LoVo (cell line): Measurements from ENCODE around the gene FBXL13.
"Not testable (repeated sequence)": the region's sequence is repeated elsewhere in the genome, so short reads cannot be mapped to it uniquely, and the experiment has no call there.

Experiments used
- DNase-seq: peaks from one replicate; pipeline ENCODE4 v3.0.0-alpha.2; 2016; ENCODE audit warnings: low spot score

FBXL13 gene

DNA sequence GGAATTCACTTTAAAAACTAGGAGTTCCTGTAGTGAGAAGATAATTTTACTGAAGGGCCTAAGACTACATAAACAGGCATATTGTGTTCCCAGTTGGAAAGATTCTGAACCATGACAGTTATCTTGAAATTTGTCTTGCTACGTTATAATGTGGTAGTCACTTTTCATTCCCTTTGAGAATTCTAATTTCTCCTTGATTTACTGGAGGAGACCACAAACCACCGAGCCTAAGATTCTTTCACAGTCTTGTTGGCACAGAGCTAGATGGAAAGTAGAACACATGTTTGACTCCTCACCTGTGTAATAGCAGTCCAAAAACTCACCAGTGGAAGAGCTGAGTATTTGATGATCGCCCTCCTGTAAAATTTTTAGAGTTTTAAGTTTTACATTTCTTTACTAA lies 5.2 kb upstream of the FBXL13 start:
- no peak for DNase-seq

GRCh38 chr7:103078226-103078625 lies 3.6 kb upstream of the FBXL13 start:
- not testable (repeated sequence) for DNase-seq

DNA sequence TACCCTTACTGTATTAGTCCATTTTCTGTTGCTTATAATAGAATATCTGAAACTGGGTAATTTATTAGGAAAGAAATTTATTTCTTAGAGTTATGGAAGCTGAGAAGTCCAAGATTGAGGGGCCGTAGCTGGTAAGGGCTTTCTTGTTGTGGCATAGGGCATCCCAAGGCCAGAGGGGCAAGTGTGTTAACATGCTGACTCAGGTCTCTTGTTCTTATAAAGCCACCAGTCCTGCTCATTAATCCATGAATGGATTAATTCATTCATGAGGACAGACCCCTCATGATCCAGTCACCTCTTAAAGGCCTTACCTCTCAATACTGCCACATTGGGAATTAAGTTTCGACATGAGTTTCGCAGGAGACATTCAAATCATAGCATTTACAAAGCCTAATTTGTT lies 2.7 kb upstream of the FBXL13 start:
- DNase-seq: no peak

GRCh38 chr7:103076764-103077163 lies 2.2 kb upstream of the FBXL13 start:
- DNase-seq: no peak

GRCh38 chr7:103075337-103075918 lies 832 bp upstream of the FBXL13 start:
- DNase-seq: peak; percentile 41

DNA sequence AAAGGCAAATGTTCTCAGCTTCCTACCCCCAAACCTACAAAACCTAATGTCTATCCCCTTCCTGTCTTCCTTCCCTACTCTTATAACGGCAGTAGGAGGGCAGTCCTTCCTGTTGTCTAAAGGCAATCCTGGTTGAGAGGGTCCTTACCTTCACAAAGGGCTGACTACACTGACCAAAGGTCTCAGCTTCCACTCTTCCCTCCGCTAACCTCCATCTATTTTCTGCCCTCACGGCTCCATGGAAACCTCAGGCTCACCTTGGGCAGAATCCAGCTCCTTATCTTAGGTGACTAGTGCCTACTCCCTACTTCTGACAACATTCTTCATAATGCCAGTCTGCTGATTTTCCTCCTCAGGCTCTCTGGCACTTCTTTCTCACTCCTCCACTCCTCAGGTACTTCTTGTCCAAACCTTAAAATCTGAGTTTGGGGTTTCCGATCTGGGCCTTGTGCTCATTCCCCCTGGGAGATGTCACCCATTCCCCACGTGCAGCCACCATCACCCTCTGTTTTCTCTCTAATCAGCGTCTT lies 542 bp downstream of the FBXL13 start:
- peak; percentile 31 for DNase-seq

GRCh38 chr7:103071000-103071399 lies 3.6 kb downstream of the FBXL13 start:
- DNase-seq: no peak

GRCh38 chr7:103068414-103069403 lies 5.9 kb downstream of the FBXL13 start:
- DNase-seq: no peak

GRCh38 chr7:103065667-103066066 lies 8.9 kb downstream of the FBXL13 start:
- peak; percentile 19 for DNase-seq

GRCh38 chr7:103063895-103064294 lies 10.7 kb downstream of the FBXL13 start:
- no peak for DNase-seq

GRCh38 chr7:103059471-103059870 lies 15.1 kb downstream of the FBXL13 start:
- DNase-seq: no peak

GRCh38 chr7:103058122-103058521 lies 16.5 kb downstream of the FBXL13 start:
- DNase-seq: no peak

DNA sequence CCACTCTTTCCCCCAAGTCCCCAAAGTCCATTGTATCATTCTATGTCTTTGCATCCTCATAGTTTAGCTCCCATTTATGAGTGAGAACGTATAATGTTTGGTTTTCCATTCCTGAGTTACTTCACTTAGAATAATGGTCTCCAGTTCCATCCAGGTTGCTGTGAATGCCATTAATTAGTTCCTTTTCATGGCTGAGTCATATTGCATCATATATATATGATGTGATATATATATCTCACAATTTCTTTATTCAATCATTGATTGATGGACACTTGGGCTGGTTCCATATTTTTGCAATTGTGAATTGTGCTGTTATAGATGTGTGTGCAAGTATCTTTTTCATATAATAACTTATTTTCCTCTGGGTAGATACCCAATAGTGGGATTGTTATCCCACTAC lies 18.6 kb downstream of the FBXL13 start:
- not testable (repeated sequence) for DNase-seq

DNA sequence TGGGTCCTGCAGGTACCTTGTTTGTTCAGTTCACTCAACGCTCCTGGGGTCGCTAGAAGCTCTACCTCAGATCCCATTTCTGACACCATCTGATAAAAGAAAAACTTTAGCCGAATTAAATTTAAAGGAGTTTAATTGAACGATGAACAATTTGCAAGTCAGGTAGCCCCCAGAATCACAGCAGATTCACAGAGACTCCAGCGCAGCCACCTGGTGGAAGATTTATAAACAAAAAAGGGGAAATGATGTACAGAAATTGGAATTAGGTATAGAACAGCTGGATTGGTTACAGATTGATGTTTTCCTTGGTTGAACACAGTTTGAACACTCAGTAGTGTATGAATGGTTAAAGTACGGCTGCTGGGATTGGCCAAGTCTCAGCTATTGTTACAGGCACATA lies 23.1 kb downstream of the FBXL13 start:
- no peak for DNase-seq

GRCh38 chr7:103048833-103049232 lies 25.8 kb downstream of the FBXL13 start:
- DNase-seq: no peak

DNA sequence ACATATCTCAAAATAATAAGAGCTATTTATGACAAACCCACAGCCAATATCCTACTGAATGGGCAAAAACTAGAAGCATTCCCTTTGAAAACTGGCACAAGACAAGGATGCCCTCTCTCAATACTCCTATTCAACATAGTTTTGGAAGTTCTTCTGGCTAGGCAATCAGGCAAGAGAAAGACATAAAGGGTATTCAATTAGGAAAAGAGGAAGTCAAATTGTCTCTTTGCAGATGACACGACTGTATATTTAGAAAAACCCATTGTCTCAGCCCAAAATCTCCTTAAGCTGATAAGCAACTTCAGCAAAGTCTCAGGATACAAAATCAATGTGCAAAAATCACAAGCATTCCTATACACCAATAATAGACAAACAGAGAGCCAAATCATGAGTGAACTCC lies 32.8 kb downstream of the FBXL13 start:
- not testable (repeated sequence) for DNase-seq

DNA sequence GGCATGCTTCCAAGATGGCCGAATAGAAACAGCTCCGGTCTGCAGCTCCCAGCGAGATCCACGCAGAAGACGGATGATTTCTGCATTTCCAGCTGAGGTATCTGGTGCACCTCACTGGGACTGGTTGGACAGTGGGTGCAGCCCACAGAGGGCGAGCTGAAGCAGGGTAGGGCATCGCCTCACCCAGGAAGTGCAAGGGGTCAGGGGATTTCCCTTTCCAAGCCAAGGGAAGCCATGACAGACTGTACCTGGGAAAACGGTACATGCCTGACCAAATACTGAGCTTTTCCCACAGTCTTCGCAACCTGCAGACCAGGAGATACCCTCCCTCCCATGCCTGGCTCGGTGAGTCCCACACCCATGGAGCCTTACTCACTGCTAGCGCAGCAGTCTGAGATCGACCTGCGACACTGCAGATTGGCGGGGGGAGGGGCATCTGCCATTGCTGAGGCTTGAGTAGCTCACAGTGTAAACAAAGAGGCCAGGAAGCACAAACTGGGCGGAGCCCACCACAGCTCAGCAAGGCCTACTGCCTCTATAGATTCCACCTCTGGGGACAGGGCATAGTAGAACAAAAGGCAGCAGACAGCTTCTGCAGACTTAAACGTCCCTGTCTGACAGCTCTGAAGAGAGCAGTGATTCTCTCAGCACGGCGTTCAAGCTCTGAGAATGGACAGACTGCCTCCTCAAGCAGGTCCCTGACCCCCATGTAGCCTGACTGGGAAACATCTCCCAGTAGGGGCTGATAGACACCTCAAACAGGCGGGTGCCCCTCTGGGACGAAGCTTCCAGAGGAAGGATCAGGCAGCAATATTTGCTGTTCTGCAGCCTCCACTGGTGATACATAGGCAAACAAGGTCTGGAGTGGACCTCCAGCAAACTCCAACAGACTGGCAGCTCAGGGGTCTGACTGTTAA lies 36.5 kb downstream of the FBXL13 start:
- peak; percentile 46 for DNase-seq

DNA sequence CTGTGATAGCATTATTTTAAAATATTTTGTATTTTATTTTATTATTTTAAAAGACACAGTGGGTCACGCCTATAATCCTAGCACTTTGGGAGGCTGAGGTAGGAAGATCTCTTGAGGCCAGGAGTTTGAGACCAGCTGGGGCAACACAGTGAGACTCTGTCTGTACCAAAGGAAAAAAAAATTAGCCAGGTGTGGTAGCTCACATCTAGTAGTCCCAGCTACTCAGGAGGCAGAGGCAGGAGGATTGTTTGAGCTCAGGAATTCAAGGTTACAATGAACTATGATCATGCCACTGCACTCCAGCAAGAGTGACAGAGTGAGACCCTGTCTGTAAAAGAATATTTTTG lies 37.1 kb downstream of the FBXL13 start:
- DNase-seq: no peak

GRCh38 chr7:103034318-103034717 lies 40.3 kb downstream of the FBXL13 start:
- DNase-seq: not testable (repeated sequence)

- DNase-seq: no peak
Observed at GRCh38 chr7:103031781-103032180, 42.8 kb downstream of the FBXL13 start.

DNA sequence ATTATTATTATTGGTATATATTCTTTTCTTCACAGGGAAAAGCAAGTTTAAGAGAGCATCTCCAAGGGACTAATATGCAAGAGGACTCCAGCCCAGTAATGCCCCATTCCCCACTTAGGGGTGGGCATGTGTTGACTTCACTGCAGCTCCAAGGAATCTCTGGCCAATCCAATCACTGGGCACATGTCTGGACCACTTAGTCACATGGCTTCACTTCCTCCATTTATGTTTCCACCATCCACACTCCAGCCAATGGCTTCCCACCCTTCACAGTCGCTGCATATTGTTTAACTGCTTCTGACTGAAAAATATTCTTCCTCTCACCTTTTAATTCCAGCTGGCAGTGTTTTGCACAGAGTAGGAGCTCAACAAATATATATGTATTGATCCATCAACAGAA lies 43.6 kb downstream of the FBXL13 start:
- no peak for DNase-seq

DNA sequence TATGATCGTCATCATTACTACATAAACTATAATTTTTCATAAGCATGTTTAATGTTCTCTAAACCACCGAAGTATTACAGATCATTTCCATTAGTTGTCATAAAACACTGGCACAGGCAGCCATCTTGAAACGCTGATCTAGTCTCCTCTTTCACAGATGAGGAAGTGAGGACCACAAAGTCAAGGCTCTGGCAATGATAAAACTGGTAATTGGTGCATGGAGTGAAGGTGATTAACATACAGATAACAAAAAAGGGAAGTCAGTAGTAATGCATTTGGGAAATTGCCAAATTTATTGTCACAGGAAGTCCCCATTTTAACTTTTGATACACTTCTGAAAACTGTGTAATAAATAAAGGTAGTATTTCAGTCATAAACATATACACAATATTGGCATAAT lies 49.3 kb downstream of the FBXL13 start:
- DNase-seq: no peak
